ENCODE measurements around the gene SVOP. TPM values are rescaled to one million over a fixed set of nuclear protein-coding genes. Genes with fewer than 3 reads are reported as not detected.
A peak's percentile ranks its signal among the peaks of the same experiment; 100 is the strongest.
"Not testable (repeated sequence)": the region's sequence is repeated elsewhere in the genome, so short reads cannot be mapped to it uniquely, and the experiment has no call there.

SVOP gene
- total RNA-seq, 2 experiments from 2014 or later = not detected

- no peaks in the 10 kb centered on the region for H3K9me3 Mint-ChIP-seq
- DNase-seq (no peak), ATAC-seq (ENCODE audit: poor library complexity) (no peak)
- H3K9me3 ChIP-seq (ENCODE audit: control insufficient read depth in 1 of 2, insufficient read depth in 1 of 2, low read length in 2 of 2) = no peaks in the 10 kb centered on the region
- no peaks in the 10 kb centered on the region for H3K27me3 Mint-ChIP-seq
- H3K27ac ChIP-seq (ENCODE audit: low read depth in 1 of 2, low read length in 2 of 2) = no peak overlapping the region
- H3K4me1 ChIP-seq (ENCODE audit: insufficient read depth, low read length) = peaks cover 17% of the 10 kb centered on the region
- peaks cover 11% of the 10 kb centered on the region for H3K36me3 ChIP-seq (ENCODE audit: insufficient read depth, low read length)
- H3K4me3 ChIP-seq (ENCODE audit: low read length) = no peak overlapping the region
- peaks cover 7% of the 10 kb centered on the region for H3K4me1 Mint-ChIP-seq (ENCODE audit: low read depth)
- TF ChIP-seq CTCF (IDR thresholded peaks at IDR 0.05) = no peak
- no peak overlapping the region for H3K4me3 Mint-ChIP-seq
- ChIA-PET CTCF (no interaction called here), POLR2A (no interaction called here)
- peaks cover 41% of the 10 kb centered on the region for H3K36me3 Mint-ChIP-seq (ENCODE audit: low read depth)
- intact Hi-C loops (cut with DNase I, micrococcal nuclease) = loop anchor here in 1 of 2 experiments (10.0 kb wide), 3 partner anchors 423 to 1373 kb away; partner anchors contain the start of genes PRDM4, PWP1 and SELPLG
- H3K27me3 ChIP-seq (ENCODE audit: control insufficient read depth in 1 of 2, insufficient read depth in 2 of 2, low read length in 2 of 2) = no peaks in the 10 kb centered on the region
- H3K27ac Mint-ChIP-seq = no peak overlapping the region
Observed at GRCh38 chr12:109057376-109057775, 36.5 kb upstream of the SVOP start.

- Mint-ChIP-seq H3K4me3 (no peak overlapping the region), H3K27me3 (no peaks in the 10 kb centered on the region), H3K4me1 (ENCODE audit: low read depth) (peaks cover 12% of the 10 kb centered on the region), H3K36me3 (ENCODE audit: low read depth) (peaks cover 46% of the 10 kb centered on the region), H3K9me3 (no peaks in the 10 kb centered on the region), H3K27ac (no peak overlapping the region)
- Histone ChIP-seq H3K36me3 (ENCODE audit: insufficient read depth, low read length) (peaks cover 11% of the 10 kb centered on the region), H3K9me3 (ENCODE audit: control insufficient read depth in 1 of 2, insufficient read depth in 1 of 2, low read length in 2 of 2) (no peaks in the 10 kb centered on the region), H3K4me1 (ENCODE audit: insufficient read depth, low read length) (peaks cover 21% of the 10 kb centered on the region), H3K27me3 (ENCODE audit: control insufficient read depth in 1 of 2, insufficient read depth in 2 of 2, low read length in 2 of 2) (no peaks in the 10 kb centered on the region), H3K4me3 (ENCODE audit: low read length) (no peak overlapping the region), H3K27ac (ENCODE audit: low read depth in 1 of 2, low read length in 2 of 2) (no peak overlapping the region)
- CTCF ChIA-PET = no interaction called here
- DNase-seq (no peak), ATAC-seq (ENCODE audit: poor library complexity) (no peak)
- POLR2A ChIA-PET = no interaction called here
- TF ChIP-seq CTCF (IDR thresholded peaks at IDR 0.05) = no peak
- intact Hi-C loops (cut with DNase I, micrococcal nuclease) = loop anchor here in 1 of 2 experiments (10.0 kb wide), 3 partner anchors 422 to 1372 kb away; partner anchors contain the start of genes PRDM4, PWP1 and SELPLG
Observed at GRCh38 chr12:109056891-109057290, 36.0 kb upstream of the SVOP start.

GRCh38 chr12:109054520-109054919 lies 33.7 kb upstream of the SVOP start:
- ChIA-PET CTCF (interaction anchor here (0.6 to 3.8 kb wide), 3 partner anchors 12 to 436 kb away, joined by 4 to 31 read pairs (median 5); partner anchors contain the start of gene ALKBH2), POLR2A (interaction anchor here (1.1 to 2.8 kb wide), 3 partner anchors 9 to 493 kb away, joined by 3 to 13 read pairs (median 4); partner anchors contain the start of genes ISCU and SSH1)
- DNase-seq (no peak), ATAC-seq (ENCODE audit: poor library complexity) (no peak)
- Mint-ChIP-seq H3K27me3 (no peaks in the 10 kb centered on the region), H3K9me3 (no peaks in the 10 kb centered on the region), H3K36me3 (ENCODE audit: low read depth) (peaks cover 42% of the 10 kb centered on the region), H3K4me1 (ENCODE audit: low read depth) (peaks cover 13% of the 10 kb centered on the region), H3K4me3 (peak overlapping the region; percentile 30), H3K27ac (peak overlapping the region; percentile 86)
- H3K9me3 ChIP-seq (ENCODE audit: control insufficient read depth in 1 of 2, insufficient read depth in 1 of 2, low read length in 2 of 2) = no peaks in the 10 kb centered on the region
- H3K27ac ChIP-seq (ENCODE audit: low read depth in 1 of 2, low read length in 2 of 2) = peak overlapping the region; percentile 87
- peaks cover 23% of the 10 kb centered on the region for H3K4me1 ChIP-seq (ENCODE audit: insufficient read depth, low read length)
- intact Hi-C loops (cut with DNase I, micrococcal nuclease) = loop anchor here (5.0 to 10.0 kb wide), 9 partner anchors 98 to 1370 kb away; partner anchors contain the start of genes C12orf76 (in 1 of the 2), FAM222A (in 1 of the 2), ISCU (in 1 of the 2) and KCTD10 (in 1 of the 2)
- TF ChIP-seq CTCF (IDR thresholded peaks at IDR 0.05) = no peak
- H3K36me3 ChIP-seq (ENCODE audit: insufficient read depth, low read length) = peaks cover 11% of the 10 kb centered on the region
- H3K4me3 ChIP-seq (ENCODE audit: low read length) = no peak overlapping the region
- H3K27me3 ChIP-seq (ENCODE audit: control insufficient read depth in 1 of 2, insufficient read depth in 2 of 2, low read length in 2 of 2) = no peaks in the 10 kb centered on the region

- Mint-ChIP-seq H3K4me3 (peak overlapping the region; percentile 98), H3K4me1 (ENCODE audit: low read depth) (peaks cover 13% of the 10 kb centered on the region), H3K36me3 (ENCODE audit: low read depth) (peaks cover 42% of the 10 kb centered on the region), H3K27ac (peak overlapping the region; percentile 86)
- H3K9me3 ChIP-seq (ENCODE audit: control insufficient read depth in 1 of 2, insufficient read depth in 1 of 2, low read length in 2 of 2); H3K27me3 ChIP-seq (ENCODE audit: control insufficient read depth in 1 of 2, insufficient read depth in 2 of 2, low read length in 2 of 2); H3K27me3 Mint-ChIP-seq; H3K9me3 Mint-ChIP-seq: not testable (repeated sequence)
- intact Hi-C loops (cut with DNase I, micrococcal nuclease) = loop anchor here (5.0 to 10.0 kb wide), 9 partner anchors 98 to 1369 kb away; partner anchors contain the start of genes C12orf76 (in 1 of the 2), FAM222A (in 1 of the 2), ISCU (in 1 of the 2) and KCTD10 (in 1 of the 2)
- Histone ChIP-seq H3K36me3 (ENCODE audit: insufficient read depth, low read length) (peaks cover 11% of the 10 kb centered on the region), H3K4me1 (ENCODE audit: insufficient read depth, low read length) (peaks cover 23% of the 10 kb centered on the region), H3K27ac (ENCODE audit: low read depth in 1 of 2, low read length in 2 of 2) (peak overlapping the region; percentile 87), H3K4me3 (ENCODE audit: low read length) (peak overlapping the region; percentile 92)
- DNase-seq (peak in 1 of 14 experiments; percentile 8), ATAC-seq (ENCODE audit: poor library complexity) (peak; percentile 9)
- POLR2A ChIA-PET = interaction anchor here (1.1 to 2.8 kb wide), 3 partner anchors 9 to 492 kb away, joined by 3 to 13 read pairs (median 4); partner anchors contain the start of genes ISCU and SSH1
- CTCF ChIA-PET = interaction anchor here (0.6 to 3.8 kb wide), 3 partner anchors 11 to 436 kb away, joined by 4 to 31 read pairs (median 5); partner anchors contain the start of gene ALKBH2
Observed at GRCh38 chr12:109054124-109054513, 33.3 kb upstream of the SVOP start.
